HG03432 (cell line): ENCODE results near the gene SP8.

ENCODE experiments used
- ATAC-seq: cut with Tn5 transposase; IDR thresholded peaks from one replicate; pipeline ENCODE4 v1.9.1; 2021; ENCODE audit warnings: mild to moderate bottlenecking, moderate library complexity; ENCODE audit not compliant: unreplicated experiment

The SP8 gene

DNA sequence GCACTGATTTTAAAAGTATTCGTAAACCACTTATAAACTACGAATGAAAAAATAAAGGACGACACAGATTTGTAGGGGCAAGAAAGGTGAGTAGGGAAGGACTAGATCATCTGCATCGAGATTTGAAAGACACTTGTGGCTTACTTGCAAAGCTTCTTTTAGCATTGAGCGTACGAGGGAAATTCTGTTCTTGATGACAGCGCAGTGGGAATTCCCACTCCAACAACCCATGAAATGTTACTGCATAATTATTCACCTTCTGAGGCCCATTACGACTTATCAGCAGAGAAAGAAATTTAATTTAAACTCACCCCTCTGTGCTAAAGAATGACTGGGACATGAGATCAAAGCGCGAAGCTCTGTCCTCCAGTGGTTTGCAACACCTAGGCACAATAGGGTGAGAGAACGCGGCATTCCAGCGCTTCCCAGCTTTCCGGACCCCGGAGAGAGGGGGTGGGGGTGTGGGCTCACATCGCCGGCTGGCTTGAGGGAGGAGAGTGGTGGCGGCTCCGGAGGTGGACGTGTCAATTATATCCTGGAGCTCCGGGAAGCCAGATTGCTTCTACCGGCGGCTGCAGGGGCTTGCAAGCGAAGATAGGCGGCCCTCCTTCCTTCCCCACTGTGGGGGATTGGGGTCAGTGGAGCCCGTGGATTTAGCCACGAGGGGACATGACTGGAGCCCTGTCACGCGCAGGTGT lies 10.3 kb downstream of the SP8 start:
- ATAC-seq: no peak

DNA sequence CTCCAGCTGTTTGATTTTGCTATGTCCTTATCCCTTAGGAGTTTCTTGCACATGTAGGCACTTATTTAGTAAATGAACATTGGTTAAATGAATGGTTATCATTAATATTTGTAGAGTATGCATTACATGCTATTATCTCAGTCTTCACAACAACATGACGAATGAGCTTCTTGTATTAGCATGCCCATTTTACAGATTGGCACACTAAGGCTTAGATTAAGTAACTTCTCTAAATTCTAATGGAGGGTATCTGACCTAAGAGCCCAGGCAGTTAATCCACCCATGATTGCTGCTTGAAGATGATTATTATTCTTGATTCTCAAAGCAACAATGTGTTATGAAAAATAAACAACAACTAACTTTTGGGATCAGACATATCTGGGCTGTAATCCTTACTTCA lies 32.7 kb downstream of the SP8 start:
- ATAC-seq: no peak

DNA sequence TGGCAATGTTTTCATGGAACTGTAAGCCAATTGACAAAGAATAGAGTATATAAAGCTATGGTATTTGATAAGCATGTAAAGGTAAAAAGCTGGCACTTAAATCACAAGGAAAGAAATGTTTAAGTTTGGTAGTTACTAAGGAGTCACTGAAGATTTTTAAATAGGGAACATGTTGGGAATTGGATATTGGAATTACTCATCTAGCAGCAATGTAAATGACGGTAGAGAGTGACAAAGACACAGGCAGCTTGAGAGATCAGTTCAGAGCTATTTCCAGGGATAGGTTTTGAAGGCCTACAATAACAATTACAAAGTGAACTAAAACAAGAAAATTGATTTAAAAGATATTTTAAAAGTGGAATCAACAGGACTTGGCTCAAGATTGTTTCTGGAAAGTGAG lies 36.8 kb downstream of the SP8 start:
- no peak for ATAC-seq

DNA sequence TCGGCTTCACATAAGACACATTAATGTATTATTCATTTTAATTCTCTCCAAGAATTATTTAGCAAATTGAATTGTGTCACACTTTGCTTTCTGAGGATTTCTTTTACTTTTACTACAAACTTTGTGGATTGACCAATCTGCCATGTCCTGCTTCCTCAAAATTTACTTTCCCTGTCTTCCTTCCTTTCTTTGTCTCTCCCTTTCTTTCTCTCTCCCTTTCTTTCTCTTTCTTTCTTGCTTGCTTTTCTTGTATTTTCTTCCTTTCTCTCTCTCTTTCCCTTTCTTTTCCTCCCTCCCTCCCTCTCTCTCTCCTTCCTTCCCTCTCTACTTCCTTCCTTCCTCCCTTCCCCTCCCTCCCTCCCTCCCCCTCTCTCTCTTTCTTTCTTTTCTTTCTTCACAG lies 37.8 kb downstream of the SP8 start:
- no peak for ATAC-seq

DNA sequence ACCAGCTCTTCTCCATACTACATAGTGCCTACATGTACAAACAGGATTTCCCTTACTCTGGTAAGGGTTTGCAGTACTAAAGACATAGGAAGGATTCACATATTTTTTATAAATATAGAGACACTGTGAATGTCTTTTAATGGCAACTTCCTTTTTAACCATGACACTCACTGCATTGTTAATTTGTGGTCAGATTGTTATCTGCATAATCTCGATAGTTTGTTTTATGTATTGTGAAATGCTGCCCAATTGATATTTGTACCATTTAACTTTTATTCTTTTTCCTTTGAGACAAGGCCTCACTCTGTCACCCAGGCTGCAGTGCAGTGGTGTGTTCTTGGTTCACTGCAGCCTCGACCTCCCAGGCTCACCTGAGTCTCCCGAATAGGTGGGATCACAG lies 39.7 kb downstream of the SP8 start:
- no peak for ATAC-seq

DNA sequence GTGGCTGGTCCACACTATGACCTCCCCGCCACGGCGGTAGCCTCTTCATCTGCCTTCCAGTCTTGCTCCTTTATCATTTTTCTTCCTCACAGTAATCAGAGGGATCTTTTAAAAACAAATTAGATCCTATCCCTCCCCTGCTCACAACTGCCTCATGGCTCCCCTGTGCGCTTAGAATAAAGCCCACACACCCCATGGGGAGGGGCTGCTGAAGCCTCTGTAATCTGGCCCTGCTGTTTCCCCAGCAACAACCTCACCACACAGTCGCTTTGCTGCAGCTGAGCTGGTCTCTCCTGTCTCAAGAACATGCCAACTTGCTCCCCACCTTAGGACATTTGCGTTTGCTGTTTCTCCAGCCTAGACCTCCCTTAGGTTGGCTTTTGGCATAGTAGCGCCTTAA lies 41.0 kb downstream of the SP8 start:
- no peak for ATAC-seq

DNA sequence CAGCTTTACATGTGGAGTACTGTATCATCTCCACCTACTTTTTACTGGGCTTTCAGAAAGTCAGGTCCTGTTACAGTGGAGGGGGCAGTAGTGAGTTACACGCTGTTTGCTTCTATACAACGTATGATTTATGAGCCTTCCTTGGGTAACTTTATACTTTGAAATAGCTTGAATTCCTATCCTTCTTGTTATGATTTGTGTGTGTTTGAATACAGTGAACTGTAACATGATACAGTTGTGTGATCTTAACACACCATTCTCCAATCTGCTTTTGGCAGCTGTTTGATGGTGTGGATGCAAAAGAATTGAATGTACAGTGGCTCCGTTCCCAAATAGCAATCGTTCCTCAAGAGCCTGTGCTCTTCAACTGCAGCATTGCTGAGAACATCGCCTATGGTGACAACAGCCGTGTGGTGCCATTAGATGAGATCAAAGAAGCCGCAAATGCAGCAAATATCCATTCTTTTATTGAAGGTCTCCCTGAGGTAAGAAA lies 41.7 kb downstream of the SP8 start:
- ATAC-seq: no peak

DNA sequence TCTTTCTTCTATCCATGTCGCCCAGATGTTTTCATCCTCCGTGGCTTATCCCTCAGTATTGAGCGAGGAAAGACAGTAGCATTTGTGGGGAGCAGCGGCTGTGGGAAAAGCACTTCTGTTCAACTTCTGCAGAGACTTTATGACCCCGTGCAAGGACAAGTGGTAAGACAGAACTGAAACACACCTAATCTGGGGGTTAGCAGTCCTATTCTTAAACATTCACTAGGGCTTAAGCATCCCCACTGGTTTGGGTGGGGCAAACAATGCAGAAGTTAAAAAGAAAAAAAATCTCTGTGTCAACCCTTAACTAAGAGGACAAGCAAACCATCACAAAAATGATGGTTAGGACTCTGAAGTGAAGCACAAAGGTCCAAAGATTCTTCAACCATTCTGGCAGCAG lies 43.8 kb downstream of the SP8 start:
- ATAC-seq: peak; percentile 44

DNA sequence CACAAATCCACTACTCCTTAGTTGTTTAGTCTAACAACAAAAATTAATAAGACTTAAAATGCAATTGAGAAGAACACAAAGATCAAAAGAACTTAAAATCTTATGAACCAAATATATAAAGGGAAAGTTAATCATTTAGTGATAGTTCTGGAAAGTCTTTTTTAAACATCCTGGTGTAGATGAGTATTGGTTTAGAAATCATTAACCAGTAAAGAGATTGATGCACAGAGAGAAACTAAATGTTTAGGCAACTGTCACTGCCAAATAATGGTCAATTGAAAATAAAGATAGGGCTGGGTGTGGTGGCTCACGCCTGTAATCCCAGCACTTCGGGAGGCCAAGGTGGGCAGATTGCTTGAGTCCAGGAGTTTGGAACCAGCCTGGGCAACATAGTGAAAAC lies 44.9 kb downstream of the SP8 start:
- ATAC-seq: peak; percentile 44

DNA sequence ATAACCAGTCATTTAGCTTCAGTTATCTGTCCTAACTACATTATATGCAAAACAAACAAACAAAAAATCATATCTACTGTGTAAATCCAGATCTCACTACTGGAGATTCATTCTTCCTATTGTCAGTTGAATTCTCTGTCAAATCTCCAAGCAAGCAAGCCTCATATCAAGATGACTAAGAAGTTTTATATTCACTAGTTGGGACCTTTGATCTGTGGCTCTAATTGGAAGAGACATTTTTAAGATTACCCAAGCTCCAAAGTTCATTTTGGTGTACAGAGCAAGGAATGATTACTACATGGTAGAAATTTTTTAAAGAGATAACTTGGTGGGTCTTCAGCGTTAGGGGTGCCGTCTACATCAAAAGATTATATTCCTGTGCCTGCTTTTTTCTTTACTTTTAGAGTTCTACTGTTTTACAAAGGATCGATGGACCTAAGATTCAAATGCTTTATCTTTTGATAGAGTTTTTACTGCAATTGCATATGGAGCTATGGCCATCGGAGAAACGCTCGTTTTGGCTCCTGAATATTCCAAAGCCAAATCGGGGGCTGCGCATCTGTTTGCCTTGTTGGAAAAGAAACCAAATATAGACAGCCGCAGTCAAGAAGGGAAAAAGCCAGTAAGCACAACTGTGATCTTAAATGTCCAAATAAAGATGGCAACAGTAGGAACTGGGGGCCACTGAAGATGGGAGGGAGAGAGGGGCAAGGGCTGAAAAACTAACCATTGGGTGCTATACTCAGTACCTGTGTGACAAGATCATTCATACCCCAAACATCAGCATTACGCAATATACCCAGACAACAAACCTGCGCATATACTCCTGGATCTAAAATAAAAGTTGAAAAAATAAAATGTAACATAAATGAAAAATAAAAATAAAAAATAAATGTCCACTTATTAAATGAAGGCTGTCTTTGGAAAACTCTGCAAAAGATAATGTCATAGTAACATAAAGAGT lies 47.9 kb downstream of the SP8 start:
- peak; percentile 13 for ATAC-seq

DNA sequence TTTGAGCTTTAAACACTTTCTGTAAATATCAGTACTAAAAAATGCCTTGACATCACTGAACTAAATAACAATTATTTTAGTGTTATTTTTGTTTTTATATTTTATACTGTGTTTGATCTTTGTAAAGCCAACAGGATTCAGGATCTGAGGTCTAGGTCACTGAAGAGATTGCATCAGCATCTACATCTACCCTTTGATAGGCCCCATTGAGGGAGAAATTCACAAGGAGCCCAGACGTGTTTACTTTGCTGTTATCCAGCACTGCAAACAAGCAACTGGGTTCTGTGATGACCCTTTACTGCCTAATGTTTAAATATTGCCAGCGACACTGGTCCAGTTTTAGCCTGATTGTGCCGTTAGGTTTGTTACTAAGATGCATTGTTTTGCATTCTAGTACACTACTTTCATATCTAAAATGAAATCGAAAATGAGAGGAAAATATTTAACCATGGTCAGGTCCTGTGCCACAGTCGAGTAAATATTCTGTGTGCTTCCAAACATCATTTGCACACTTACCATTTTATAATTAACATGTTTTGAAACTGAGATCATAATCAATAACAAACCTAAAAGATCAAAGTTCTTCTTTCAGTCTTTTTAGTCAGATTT lies 48.7 kb downstream of the SP8 start:
- ATAC-seq: peak; percentile 79

DNA sequence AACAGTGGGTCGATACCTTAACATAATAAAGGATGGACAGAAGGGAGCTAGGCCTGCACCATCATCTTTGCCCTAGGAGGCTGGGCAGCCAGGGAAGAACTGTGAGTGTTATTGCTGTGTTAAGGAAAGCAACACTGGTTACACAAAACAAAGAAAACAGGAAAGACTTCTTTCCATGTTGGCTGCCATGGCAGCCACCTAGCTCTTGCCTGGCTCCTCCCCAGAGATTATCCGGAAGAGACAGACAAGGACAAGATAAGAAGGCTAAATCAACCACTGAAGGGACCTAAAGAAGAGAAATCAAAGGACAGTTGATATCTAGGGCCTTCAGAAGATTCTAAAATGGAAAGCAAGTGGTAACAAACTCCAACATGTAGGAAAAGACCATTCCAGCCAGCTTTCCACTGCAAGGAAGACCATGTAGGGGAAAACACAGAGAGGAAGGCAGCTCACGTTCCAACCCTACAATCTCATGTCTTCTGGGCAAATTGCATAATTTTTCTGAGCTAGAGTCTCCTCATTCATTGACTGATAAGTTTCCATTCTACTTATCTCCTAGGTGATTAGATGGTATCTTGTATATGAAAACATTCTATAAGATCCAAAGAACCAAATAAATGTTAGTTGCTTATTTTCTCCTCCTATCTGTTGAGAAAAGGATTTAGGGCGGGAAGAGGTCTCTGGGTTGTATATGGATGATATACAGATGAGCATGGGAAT lies 51.2 kb downstream of the SP8 start:
- ATAC-seq: no peak
